ENCODE results near the gene KCNQ4.

- TF ChIP-seq CTCF (IDR thresholded peaks at IDR 0.05; ENCODE audit: insufficient read depth, low read length) (no peak), POLR2AphosphoS5 (IDR thresholded peaks at IDR 0.05; ENCODE audit: low read depth) (no peak), REST (IDR thresholded peaks at IDR 0.05; ENCODE audit: insufficient replicate concordance, low read depth) (no peak), SPI1 (IDR thresholded peaks at IDR 0.05; ENCODE audit: borderline replicate concordance, low read depth) (no peak), GABPA (IDR thresholded peaks at IDR 0.05; ENCODE audit: low read depth) (no peak)
Observed at GRCh38 chr1:40757084-40757483, 26.5 kb upstream of the KCNQ4 start.
